CD4-positive, alpha-beta T cell (primary cell): ENCODE data around the gene ASB3. TPM values are rescaled to one million over a fixed set of nuclear protein-coding genes. Genes with fewer than 3 reads are reported as not detected.

Experiments used
- ATAC-seq: fragments of 200-7000 bp; cut with Tn5 transposase; one replicate; pipeline ENCODE4 v1.10.0; 2022; ENCODE audit warnings: mild to moderate bottlenecking; ENCODE audit not compliant: poor library complexity
- CTCF ChIA-PET: fragments of 350-600 bp; sonication (Branson Sonifier 250); formaldehyde crosslinking; loops from one replicate; lab custom pipeline; 2021; ENCODE audit warnings: antibody characterized with exemption, inconsistent platforms; lab: Charles Lee
- POLR2A ChIA-PET: fragments of 350-600 bp; sonication (Branson Sonifier 250); formaldehyde crosslinking; loops from one replicate; lab custom pipeline; 2021; ENCODE audit warnings: antibody characterized with exemption, inconsistent platforms; lab: Charles Lee
- DNase-seq, 14 experiments: peaks; one replicate each; pipeline ENCODE4 v3.0.0-alpha.2; 2013 to 2020; ENCODE audit warnings: mixed read lengths in 2 of 14
- H3K27ac ChIP-seq, 2 donors: one replicate each; pipeline versions ENCODE4 v1.5.1 to v1.7.0; 2013; ENCODE audit warnings: low read length in 2 of 2, low read depth in 1 of 2, mild to moderate bottlenecking in 1 of 2
- H3K27me3 ChIP-seq, 2 experiments: 1 replicate in 1 of 2; 2 replicates in 1 of 2; pipeline versions ENCODE4 v1.6.1 to v1.7.0; 2013; ENCODE audit warnings: low read length in 2 of 2, control low read depth in 1 of 2, mild to moderate bottlenecking in 1 of 2, moderate library complexity in 1 of 2; ENCODE audit not compliant: insufficient read depth in 2 of 2, control insufficient read depth in 1 of 2
- H3K36me3 ChIP-seq: one replicate; pipeline ENCODE4 v1.6.1; 2013; ENCODE audit warnings: low read length, control low read depth; ENCODE audit not compliant: insufficient read depth
- H3K4me1 ChIP-seq: one replicate; pipeline ENCODE4 v1.6.1; 2013; ENCODE audit warnings: low read length, control low read depth; ENCODE audit not compliant: insufficient read depth
- H3K4me3 ChIP-seq: one replicate; pipeline ENCODE4 v1.5.1; 2013; ENCODE audit warnings: mild to moderate bottlenecking, low read length, moderate library complexity
- H3K9me3 ChIP-seq, 2 experiments: 1 replicate in 1 of 2; 2 replicates in 1 of 2; pipeline versions ENCODE4 v1.6.1 to v1.7.0; 2013; ENCODE audit warnings: low read length in 2 of 2, mild to moderate bottlenecking in 2 of 2, control low read depth in 1 of 2, moderate library complexity in 1 of 2; ENCODE audit not compliant: control insufficient read depth in 1 of 2, insufficient read depth in 1 of 2
- H3K27ac Mint-ChIP-seq: one replicate; pipeline ENCODE4 v1.8.0; 2020; ENCODE audit warnings: mixed read lengths
- H3K27me3 Mint-ChIP-seq: one replicate; pipeline ENCODE4 v1.8.0; 2021; ENCODE audit warnings: mixed read lengths
- H3K36me3 Mint-ChIP-seq: one replicate; pipeline ENCODE4 v1.8.0; 2021; ENCODE audit warnings: low read depth, mixed read lengths
- H3K4me1 Mint-ChIP-seq: one replicate; pipeline ENCODE4 v1.8.0; 2021; ENCODE audit warnings: low read depth, mixed read lengths
- H3K4me3 Mint-ChIP-seq: one replicate; pipeline ENCODE4 v1.8.0; 2020; ENCODE audit warnings: mild to moderate bottlenecking, mixed read lengths
- H3K9me3 Mint-ChIP-seq: one replicate; pipeline ENCODE4 v1.8.0; 2020; ENCODE audit warnings: mixed read lengths
- intact Hi-C, 2 experiments: fragments of 100-400 bp; cut with DNase I in 1 of 2; cut with micrococcal nuclease in 1 of 2; formaldehyde crosslinking; loops; one replicate each; pipeline versions ENCODE4 v1.15.1 to v1.9.0; 2023 to 2025; cut with DNase I, micrococcal nuclease
- total RNA-seq, 174 experiments: library from RNA in 2 of 174; stranded (reverse) in 2 of 174; gene quantifications; one replicate each; pipeline ENCODE4 v1.2.3 and lab custom pipeline; 2021 to 2026
- TF ChIP-seq, protein P1 (sequence below): fragments of 200-600 bp; IDR thresholded peaks from one replicate; pipeline ENCODE4 v1.8.0; 2022; ENCODE audit warnings: antibody characterized with exemption, mild to moderate bottlenecking

Gene ASB3
- total RNA-seq, 2 experiments from 2014 or later = 31.0 to 34.3 TPM

DNA sequence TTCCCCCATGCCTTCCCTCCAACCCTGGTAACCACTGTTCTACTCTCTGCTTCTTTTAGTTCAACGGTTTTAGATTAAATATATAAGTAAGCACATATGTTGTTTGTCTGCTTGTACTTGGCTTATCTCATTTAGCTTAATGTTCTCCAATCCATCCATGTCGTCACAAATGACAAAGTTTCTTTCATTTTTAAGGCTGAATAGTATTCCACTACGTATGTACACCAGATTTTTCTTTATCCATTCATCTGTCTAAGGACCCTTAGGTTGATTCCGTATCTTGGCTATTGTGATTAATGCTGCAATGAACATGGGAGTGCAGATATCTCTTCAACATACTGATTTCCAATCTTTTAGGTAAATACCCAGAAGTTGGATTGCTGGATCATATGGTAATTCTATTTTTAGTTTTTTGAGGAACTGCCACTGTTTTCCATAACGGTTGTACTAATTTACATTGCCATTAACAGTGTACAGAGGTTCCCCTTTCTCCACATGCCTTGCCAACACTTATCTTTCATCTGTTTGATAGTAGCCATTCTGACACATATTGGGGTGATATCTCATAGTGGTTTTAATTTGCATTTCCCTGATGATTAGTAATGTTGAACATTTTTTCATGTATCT, 8.1 kb downstream of the ASB3 start:
- TF ChIP-seq, protein P1, sequence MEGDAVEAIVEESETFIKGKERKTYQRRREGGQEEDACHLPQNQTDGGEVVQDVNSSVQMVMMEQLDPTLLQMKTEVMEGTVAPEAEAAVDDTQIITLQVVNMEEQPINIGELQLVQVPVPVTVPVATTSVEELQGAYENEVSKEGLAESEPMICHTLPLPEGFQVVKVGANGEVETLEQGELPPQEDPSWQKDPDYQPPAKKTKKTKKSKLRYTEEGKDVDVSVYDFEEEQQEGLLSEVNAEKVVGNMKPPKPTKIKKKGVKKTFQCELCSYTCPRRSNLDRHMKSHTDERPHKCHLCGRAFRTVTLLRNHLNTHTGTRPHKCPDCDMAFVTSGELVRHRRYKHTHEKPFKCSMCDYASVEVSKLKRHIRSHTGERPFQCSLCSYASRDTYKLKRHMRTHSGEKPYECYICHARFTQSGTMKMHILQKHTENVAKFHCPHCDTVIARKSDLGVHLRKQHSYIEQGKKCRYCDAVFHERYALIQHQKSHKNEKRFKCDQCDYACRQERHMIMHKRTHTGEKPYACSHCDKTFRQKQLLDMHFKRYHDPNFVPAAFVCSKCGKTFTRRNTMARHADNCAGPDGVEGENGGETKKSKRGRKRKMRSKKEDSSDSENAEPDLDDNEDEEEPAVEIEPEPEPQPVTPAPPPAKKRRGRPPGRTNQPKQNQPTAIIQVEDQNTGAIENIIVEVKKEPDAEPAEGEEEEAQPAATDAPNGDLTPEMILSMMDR = no peak
- Mint-ChIP-seq H3K4me1 (peaks cover 25% of the 10 kb centered on the region), H3K4me3 (no peak overlapping the region), H3K27me3 (no peaks in the 10 kb centered on the region), H3K27ac (no peak overlapping the region), H3K36me3 (peaks cover 43% of the 10 kb centered on the region), H3K9me3 (no peaks in the 10 kb centered on the region)
- Histone ChIP-seq H3K36me3 (peaks cover 17% of the 10 kb centered on the region), H3K27me3 (no peaks in the 10 kb centered on the region), H3K4me1 (no peaks in the 10 kb centered on the region), H3K27ac (no peak overlapping the region), H3K4me3 (no peak overlapping the region), H3K9me3 (no peaks in the 10 kb centered on the region)
- CTCF ChIA-PET = no interaction called here
- POLR2A ChIA-PET = interaction anchor here (1.0 kb wide), 1 partner anchor 11 kb away, joined by 6 read pairs; no protein-coding TSS in a partner anchor
- ATAC-seq = no peak
- DNase-seq = no peak
- intact Hi-C loops = no loop called here

DNA sequence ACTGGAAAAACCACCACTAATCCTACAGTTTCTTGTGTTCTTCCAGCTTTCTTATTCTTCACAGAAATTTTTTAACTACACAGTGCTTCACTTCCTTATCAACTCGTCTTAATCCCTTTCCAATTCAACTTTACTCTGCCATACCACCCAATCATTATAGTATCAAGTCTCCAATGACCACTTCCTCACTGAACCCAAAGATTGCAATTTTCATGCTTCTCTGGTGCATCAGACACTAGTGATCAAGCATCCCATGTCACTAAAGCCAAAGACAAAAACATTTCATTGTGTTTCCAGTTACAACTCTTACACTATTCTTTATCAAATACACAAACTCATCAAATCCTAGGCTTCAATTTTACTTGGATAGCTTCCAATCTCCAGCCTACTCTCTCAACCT, 9.6 kb downstream of the ASB3 start:
- Mint-ChIP-seq H3K27me3 (no peaks in the 10 kb centered on the region), H3K4me1 (peaks cover 25% of the 10 kb centered on the region), H3K27ac (no peak overlapping the region), H3K4me3 (no peak overlapping the region), H3K9me3 (no peaks in the 10 kb centered on the region), H3K36me3 (peaks cover 45% of the 10 kb centered on the region)
- POLR2A ChIA-PET = interaction anchor here (1.4 to 1.5 kb wide), 2 partner anchors 9 to 27 kb away, joined by 3 to 5 read pairs; partner anchors contain the start of gene CHAC2
- CTCF ChIA-PET = interaction anchor here (1.1 kb wide), 1 partner anchor 9 kb away, joined by 3 read pairs; no protein-coding TSS in a partner anchor
- Histone ChIP-seq H3K36me3 (peaks cover 15% of the 10 kb centered on the region), H3K4me3 (no peak overlapping the region), H3K9me3 (no peaks in the 10 kb centered on the region), H3K27me3 (no peaks in the 10 kb centered on the region), H3K27ac (no peak overlapping the region), H3K4me1 (no peaks in the 10 kb centered on the region)
- ATAC-seq = no peak
- TF ChIP-seq, protein P1 = no peak
- DNase-seq = no peak
- intact Hi-C loops = no loop called here

DNA sequence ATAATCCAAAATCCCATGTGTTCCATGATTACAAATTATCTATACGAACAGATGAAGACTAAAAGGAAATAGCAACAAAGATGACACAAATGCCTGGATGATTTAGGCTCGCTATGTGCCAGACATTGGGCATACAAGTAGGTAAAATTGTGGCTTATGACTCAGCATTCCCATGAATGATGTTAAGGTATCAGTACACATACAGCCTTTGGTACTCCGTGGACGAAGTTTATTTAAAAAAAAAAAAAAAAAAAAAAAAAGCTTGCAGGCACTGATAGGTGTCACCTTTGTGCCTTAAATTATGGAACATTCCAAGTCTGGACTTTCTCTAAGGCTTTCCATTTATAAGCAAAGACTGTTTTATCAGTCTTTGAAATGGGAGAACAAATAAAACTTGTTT, 16.5 kb downstream of the ASB3 start:
- peak overlapping the region; percentile 24 for H3K27ac Mint-ChIP-seq
- no peaks in the 10 kb centered on the region for H3K9me3 ChIP-seq
- DNase-seq = no peak
- H3K4me3 ChIP-seq = no peak overlapping the region
- TF ChIP-seq, protein P1 = no peak
- ATAC-seq = no peak
- no peaks in the 10 kb centered on the region for H3K27me3 ChIP-seq
- no peak overlapping the region for H3K27ac ChIP-seq
- H3K36me3 ChIP-seq = peaks cover 2% of the 10 kb centered on the region
- H3K4me3 Mint-ChIP-seq = peak overlapping the region; percentile 64
- H3K4me1 ChIP-seq = peaks cover 13% of the 10 kb centered on the region
- H3K4me1 Mint-ChIP-seq = peaks cover 41% of the 10 kb centered on the region
- POLR2A ChIA-PET = interaction anchor here (3.9 kb wide), 1 partner anchor 16 kb away, joined by 82 read pairs; the partner anchor contains the start of genes ASB3 and ERLEC1
- peaks cover 28% of the 10 kb centered on the region for H3K36me3 Mint-ChIP-seq
- no peaks in the 10 kb centered on the region for H3K27me3 Mint-ChIP-seq
- intact Hi-C loops = loop anchor here in 1 of 2 experiments (2.0 kb wide), 1 partner anchor 15 kb away; no protein-coding TSS in a partner anchor
- no peaks in the 10 kb centered on the region for H3K9me3 Mint-ChIP-seq
- CTCF ChIA-PET = interaction anchor here (0.6 to 0.7 kb wide), 2 partner anchors 77 to 367 kb away, joined by 3 read pairs; no protein-coding TSS in a partner anchor
